Endometrium (tissue), 2 donors: ENCODE data around the gene WDR46.
"Not testable (repeated sequence)": the region's sequence is repeated elsewhere in the genome, so short reads cannot be mapped to it uniquely, and the experiment has no call there.

Source experiments
- FAIRE-seq: peaks from 2 replicates; lab custom pipeline; 2012; peaks lifted over from hg19 to GRCh38; lab: Jason Lieb, UNC
- donor health status: control.
- donor health status: control.

Gene WDR46

GRCh38 chr6:33264015-33264414 is 25.0 kb downstream of the WDR46 start:
- FAIRE-seq = no peak

- FAIRE-seq = not testable (repeated sequence)
Measured at GRCh38 chr6:33262490-33262889, 26.5 kb downstream of the WDR46 start.

GRCh38 chr6:33259032-33259431 is 30.0 kb downstream of the WDR46 start:
- no peak for FAIRE-seq

GRCh38 chr6:33254591-33254990 is 34.4 kb downstream of the WDR46 start:
- no peak for FAIRE-seq

DNA sequence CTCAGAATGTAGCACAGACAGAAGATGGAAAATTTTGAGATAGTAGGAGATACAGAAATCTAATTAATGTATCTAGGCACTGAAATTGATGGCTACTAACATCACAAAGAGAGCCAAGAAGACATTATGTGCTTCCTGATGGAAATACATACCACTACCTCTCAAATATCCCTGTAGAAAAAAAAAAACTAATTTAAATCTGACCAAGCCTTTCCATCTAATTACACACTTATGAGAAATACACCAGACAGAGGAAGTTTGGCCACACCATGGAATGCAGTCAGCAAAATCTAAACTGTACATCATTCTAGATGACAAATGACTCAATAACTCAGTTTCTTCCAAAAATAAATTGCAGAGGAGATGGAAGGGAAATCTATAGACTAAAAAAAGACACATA is 36.3 kb downstream of the WDR46 start:
- FAIRE-seq = no peak

DNA sequence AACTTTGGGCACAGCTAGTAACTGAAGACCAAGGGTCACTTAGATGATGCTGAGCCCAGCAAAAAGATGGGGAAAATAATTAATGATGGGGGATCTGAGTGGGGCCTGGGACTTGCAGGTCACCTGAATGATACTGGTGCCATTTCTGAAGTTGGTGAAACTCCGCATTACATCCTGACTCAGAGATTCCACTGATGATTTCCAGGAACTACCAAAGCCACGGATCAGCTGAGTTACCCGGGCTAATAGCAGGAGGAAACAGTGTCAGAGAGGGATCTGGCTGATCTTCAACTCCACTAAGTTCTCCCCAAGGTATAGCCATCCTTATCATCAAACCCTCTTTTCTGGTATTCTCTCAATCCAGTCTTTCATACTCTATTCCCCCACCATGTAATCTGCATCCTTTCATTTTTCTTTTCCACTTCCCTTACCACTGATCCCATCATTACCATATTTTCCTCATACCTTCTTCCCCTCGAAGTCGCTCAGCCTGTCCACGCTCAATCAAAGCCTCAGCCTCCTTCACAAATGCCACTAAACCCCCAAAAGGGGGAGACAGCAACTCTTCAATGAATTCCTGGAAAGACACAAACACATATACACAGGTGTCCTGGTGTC is 37.5 kb downstream of the WDR46 start:
- no peak for FAIRE-seq

GRCh38 chr6:33250731-33251130 is 38.3 kb downstream of the WDR46 start:
- no peak for FAIRE-seq

- no peak for FAIRE-seq
Measured at GRCh38 chr6:33249732-33250630, 39.1 kb downstream of the WDR46 start.

DNA sequence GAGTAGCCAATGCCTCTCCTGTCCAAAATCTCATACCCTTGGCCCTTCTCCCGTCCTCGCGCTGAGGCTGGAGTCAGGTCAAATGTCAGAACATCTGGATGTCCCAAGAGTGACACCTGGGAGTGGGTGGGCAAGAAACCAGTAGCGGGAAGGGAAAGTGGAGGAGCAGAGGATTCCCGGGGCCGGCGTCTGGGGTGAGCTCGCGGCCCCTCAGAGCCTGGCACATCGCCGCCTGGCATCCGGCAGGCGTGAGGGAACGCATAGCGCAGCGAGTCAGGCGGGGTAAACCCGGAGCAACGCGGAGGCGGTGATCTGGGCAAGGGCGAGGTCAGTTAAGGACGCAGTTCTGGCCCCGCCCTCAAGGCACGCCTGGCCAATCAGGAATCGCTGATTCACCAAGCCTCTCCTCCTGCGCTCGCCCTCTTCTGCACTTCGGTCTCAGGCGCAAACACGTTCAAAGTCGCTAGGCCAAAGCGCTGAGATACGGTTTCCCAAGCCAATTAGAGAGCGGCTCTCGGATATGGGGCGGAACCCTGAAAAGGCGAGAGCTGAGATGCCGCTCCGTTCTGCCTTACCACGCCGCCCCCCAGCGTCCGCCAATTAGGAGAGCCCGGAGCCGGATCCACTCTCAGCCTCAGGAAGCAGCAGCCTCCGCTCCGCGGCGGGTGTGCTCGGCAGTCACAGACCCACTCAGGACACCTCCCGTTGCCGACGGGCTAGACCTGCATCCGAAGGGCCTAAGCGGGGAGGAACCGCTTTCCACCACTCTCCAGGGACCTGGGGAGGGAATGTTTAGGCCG is 39.9 kb downstream of the WDR46 start:
- FAIRE-seq = peak; percentile 98

- FAIRE-seq = no peak
Measured at GRCh38 chr6:33248643-33248931, 40.5 kb downstream of the WDR46 start.

GRCh38 chr6:33247977-33248642 is 40.9 kb downstream of the WDR46 start:
- no peak for FAIRE-seq

GRCh38 chr6:33243476-33243875 is 45.6 kb downstream of the WDR46 start:
- no peak for FAIRE-seq

GRCh38 chr6:33241968-33242367 is 47.1 kb downstream of the WDR46 start:
- no peak for FAIRE-seq

- FAIRE-seq = no peak
Measured at GRCh38 chr6:33237741-33238140, 51.3 kb downstream of the WDR46 start.

DNA sequence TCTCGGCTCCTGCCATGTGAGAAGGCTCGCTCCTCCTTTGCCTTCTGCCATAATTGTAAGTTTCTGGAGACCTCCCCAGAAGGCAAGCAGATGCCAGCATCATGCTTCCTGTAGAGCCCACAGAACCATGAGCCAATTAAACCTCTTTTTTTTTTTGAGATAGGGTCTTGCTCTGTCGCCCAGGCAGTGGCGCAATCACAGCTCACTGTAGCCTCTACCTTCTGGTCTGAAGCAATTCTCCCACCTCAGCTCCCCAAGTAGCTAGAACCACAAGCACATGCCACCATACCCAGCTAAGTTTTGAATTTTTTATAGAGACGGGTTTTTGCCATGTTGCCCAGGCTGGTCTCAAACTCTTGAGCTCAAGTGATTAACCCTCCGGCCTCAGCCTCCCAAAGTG is 52.2 kb downstream of the WDR46 start:
- no peak for FAIRE-seq

- no peak for FAIRE-seq
Measured at GRCh38 chr6:33236328-33236727, 52.7 kb downstream of the WDR46 start.

GRCh38 chr6:33235221-33235634 is 53.8 kb downstream of the WDR46 start:
- FAIRE-seq = no peak
